OCI-LY3 (cell line): ENCODE measurements around the gene PPP2R1B.

Experiments used
- H2AFZ ChIP-seq: fragments of 200-600, 300-600 bp; shearing (Covaris generic); 2 replicates; pipeline ENCODE4 v1.6.0; 2014; ENCODE audit warnings: antibody characterized with exemption, low read depth, low read length
- H3K27ac ChIP-seq: fragments of 200-600, 300-600 bp; sonication (generic); 2 replicates; pipeline ENCODE4 v1.5.1; 2014; ENCODE audit warnings: mild to moderate bottlenecking, low read length, moderate library complexity, mixed read lengths
- H3K27me3 ChIP-seq: fragments of 200-600, 300-600 bp; sonication (generic); 2 replicates; pipeline ENCODE4 v1.6.1; 2014; ENCODE audit warnings: low read depth, low read length, mixed read lengths
- H3K36me3 ChIP-seq: fragments of 200-600, 300-600 bp; sonication (generic); replicated peaks from 2 replicates; pipeline ENCODE3; 2014; ENCODE audit warnings: low read depth, low read length, mixed read lengths
- H3K4me1 ChIP-seq: fragments of 300-600, 200-600 bp; sonication (generic); 2 replicates; pipeline ENCODE4 v1.6.1; 2014; ENCODE audit warnings: low read length, mixed read lengths
- H3K4me2 ChIP-seq: fragments of 200-600, 300-600 bp; sonication (generic); 2 replicates; pipeline ENCODE4 v1.6.1; 2014; ENCODE audit warnings: low read length, mixed read lengths
- H3K4me3 ChIP-seq: fragments of 300-600, 200-600 bp; sonication (generic); 2 replicates; pipeline ENCODE4 v1.5.1; 2014; ENCODE audit warnings: antibody characterized with exemption, mild to moderate bottlenecking, low read length, moderate library complexity
- H3K79me2 ChIP-seq: fragments of 300-600, 200-600 bp; shearing (Covaris generic); 2 replicates; pipeline ENCODE4 v1.6.1; 2014; ENCODE audit warnings: mild to moderate bottlenecking, low read length, mixed read lengths
- H3K9ac ChIP-seq: fragments of 300-600, 200-600 bp; shearing (Covaris generic); 2 replicates; pipeline ENCODE4 v1.6.0; 2014; ENCODE audit warnings: mild to moderate bottlenecking, low read length, moderate library complexity
- H3K9me3 ChIP-seq: fragments of 200-600, 300-600 bp; shearing (Covaris generic); 2 replicates; pipeline ENCODE4 v1.6.1; 2014; ENCODE audit warnings: low read length, mixed read lengths; ENCODE audit not compliant: insufficient read depth
- H4K20me1 ChIP-seq: fragments of 200-600, 300-600 bp; sonication (generic); 2 replicates; pipeline ENCODE4 v1.6.1; 2016; ENCODE audit warnings: low read length, mixed read lengths; ENCODE audit not compliant: insufficient read depth
- CTCF ChIP-seq: fragments of 200-600, 300-600 bp; sonication (generic); IDR thresholded peaks from 2 replicates; pipeline ENCODE4 v1.5.1; 2014; ENCODE audit warnings: antibody characterized with exemption, low read length, low read depth
- EZH2phosphoT487 ChIP-seq: fragments of 200-600 bp; shearing (Covaris generic); IDR thresholded peaks from 2 replicates; pipeline ENCODE4 v1.6.1; 2018; ENCODE audit warnings: antibody characterized with exemption, mixed run types, low read depth

PPP2R1B gene

GRCh38 chr11:111736181-111736590 is 30.0 kb downstream of the PPP2R1B start:
- Histone ChIP-seq H3K27me3 (no peaks in the 10 kb centered on the region), H3K4me3 (no peak overlapping the region), H3K9ac (no peak overlapping the region), H3K79me2 (no peaks in the 10 kb centered on the region), H3K36me3 (peaks cover 31% of the 10 kb centered on the region), H3K4me1 (peaks cover 11% of the 10 kb centered on the region), H3K27ac (no peak overlapping the region), H2AFZ (no peak overlapping the region), H3K9me3 (no peaks in the 10 kb centered on the region), H4K20me1 (no peaks in the 10 kb centered on the region), H3K4me2 (no peak overlapping the region)
- no peak for TF ChIP-seq CTCF
- no peak for TF ChIP-seq EZH2phosphoT487

DNA sequence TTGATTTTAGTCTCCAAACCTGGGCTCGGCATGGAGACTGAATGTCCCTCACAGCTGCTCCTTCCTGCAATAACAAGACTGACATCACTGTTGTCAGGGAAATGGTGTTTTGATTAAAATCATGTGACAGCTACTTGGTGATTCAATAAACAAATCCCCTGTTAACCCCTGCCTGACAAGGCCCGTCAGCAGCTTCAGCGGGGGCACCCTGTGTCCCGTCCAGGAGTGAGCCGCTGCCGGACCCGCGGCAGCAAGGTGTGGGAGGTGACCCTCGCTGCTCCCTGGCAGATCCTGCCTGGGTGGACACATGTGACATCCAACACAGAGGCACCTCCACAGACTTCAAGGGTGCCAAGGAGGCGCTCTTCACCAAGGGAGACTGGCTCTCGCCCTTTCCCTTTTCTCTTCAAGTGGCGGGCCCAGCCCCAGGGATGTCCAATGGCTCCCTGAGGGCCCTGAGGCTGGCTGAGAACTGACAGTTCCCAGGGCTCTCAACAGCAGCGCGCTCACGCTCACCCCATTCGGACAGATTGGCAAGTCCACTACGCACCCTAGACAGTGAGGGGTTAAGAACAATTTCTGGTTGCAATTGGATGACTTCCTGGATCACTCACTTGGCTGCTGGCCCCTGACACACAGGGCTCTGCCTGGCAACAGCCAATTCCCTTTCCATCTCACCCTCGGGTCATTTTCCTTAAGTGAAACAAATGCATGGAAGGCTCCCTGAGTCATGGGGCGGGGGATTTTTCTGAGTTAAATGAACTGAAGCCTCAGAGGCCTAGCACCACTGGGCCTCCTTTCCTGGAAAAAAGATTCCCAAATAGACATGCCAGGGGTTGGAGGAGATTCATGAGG is 30.7 kb downstream of the PPP2R1B start:
- Histone ChIP-seq H3K4me3 (no peak overlapping the region), H3K36me3 (peaks cover 24% of the 10 kb centered on the region), H3K4me1 (peaks cover 7% of the 10 kb centered on the region), H3K27me3 (no peaks in the 10 kb centered on the region), H3K27ac (no peak overlapping the region), H3K9me3 (no peaks in the 10 kb centered on the region), H3K9ac (no peak overlapping the region), H2AFZ (no peak overlapping the region), H4K20me1 (no peaks in the 10 kb centered on the region), H3K79me2 (no peaks in the 10 kb centered on the region), H3K4me2 (no peak overlapping the region)
- TF ChIP-seq CTCF = no peak
- no peak for TF ChIP-seq EZH2phosphoT487

DNA sequence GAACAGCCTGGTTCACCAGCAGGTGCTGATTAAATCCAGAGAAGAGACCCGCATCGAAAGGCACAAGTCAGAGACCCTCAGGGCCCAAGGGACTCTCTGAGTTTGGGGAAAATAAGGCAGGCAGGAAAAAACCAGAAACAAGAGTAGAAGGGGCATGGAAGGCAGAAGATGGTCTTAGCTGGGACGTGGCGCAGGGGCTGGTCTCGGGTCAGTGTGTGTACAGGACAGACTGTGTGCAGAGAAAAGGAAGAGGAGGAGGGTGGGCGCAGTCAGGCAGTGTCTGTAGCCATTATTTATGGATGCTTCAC is 31.3 kb downstream of the PPP2R1B start:
- Histone ChIP-seq H3K27me3 (no peaks in the 10 kb centered on the region), H3K9me3 (no peaks in the 10 kb centered on the region), H2AFZ (no peak overlapping the region), H3K27ac (no peak overlapping the region), H3K79me2 (no peaks in the 10 kb centered on the region), H3K9ac (no peak overlapping the region), H3K4me3 (no peak overlapping the region), H3K36me3 (peaks cover 21% of the 10 kb centered on the region), H3K4me1 (peaks cover 1% of the 10 kb centered on the region), H3K4me2 (no peak overlapping the region), H4K20me1 (no peaks in the 10 kb centered on the region)
- TF ChIP-seq CTCF = no peak
- no peak for TF ChIP-seq EZH2phosphoT487

- no peak overlapping the region for H3K9ac ChIP-seq
- H3K79me2 ChIP-seq = no peaks in the 10 kb centered on the region
- peaks cover 20% of the 10 kb centered on the region for H3K36me3 ChIP-seq
- TF ChIP-seq CTCF = no peak
- no peak for TF ChIP-seq EZH2phosphoT487
- H4K20me1 ChIP-seq = no peaks in the 10 kb centered on the region
- no peaks in the 10 kb centered on the region for H3K4me1 ChIP-seq
- no peak overlapping the region for H3K4me2 ChIP-seq
- H2AFZ ChIP-seq = no peak overlapping the region
- H3K9me3 ChIP-seq = no peaks in the 10 kb centered on the region
- no peaks in the 10 kb centered on the region for H3K27me3 ChIP-seq
- no peak overlapping the region for H3K4me3 ChIP-seq
- H3K27ac ChIP-seq = no peak overlapping the region
Observed at GRCh38 chr11:111734101-111734953, 31.9 kb downstream of the PPP2R1B start.
